ENCODE results near the gene CTSH. TPM values are rescaled to one million over a fixed set of nuclear protein-coding genes. Genes with fewer than 3 reads are reported as not detected.

CTSH gene
- polyA plus RNA-seq, 2 donors = 43.6 to 76.9 TPM

Other genes starting within 250 kb of the CTSH start
- under 1 TPM; 0.45 to 0.63 TPM for gene ADAMTS7, start 133.6 kb downstream of the CTSH start, polyA plus RNA-seq
- gene MORF4L1, start 72.2 kb downstream of the CTSH start, polyA plus RNA-seq = 100 to 1,000 TPM in 1 of 2 donors, 10 to 100 TPM in 1; 47.6 to 126 TPM
- gene RASGRF1, start 145.7 kb upstream of the CTSH start, polyA plus RNA-seq = under 1 TPM; 0.02 to 0.04 TPM